Mesothelial cell of epicardium (in vitro differentiated cells): ENCODE results near the gene GMDS. TPM values are rescaled to one million over a fixed set of nuclear protein-coding genes. Genes with fewer than 3 reads are reported as not detected.

Experiments used
- DNase-seq, 2 experiments: peaks; one replicate each; pipeline ENCODE4 v3.0.0; 2021; ENCODE audit warnings: low spot score in 2 of 2; ENCODE audit not compliant: unreplicated experiment in 2 of 2
- H3K27ac Mint-ChIP-seq: 2 replicates; pipeline ENCODE4 v1.8.0; 2021; ENCODE audit warnings: mixed read lengths
- H3K27me3 Mint-ChIP-seq: 2 replicates; pipeline ENCODE4 v1.8.0; 2021; ENCODE audit warnings: low read depth, mixed read lengths
- H3K36me3 Mint-ChIP-seq: 2 replicates; pipeline ENCODE4 v1.8.0; 2021; ENCODE audit warnings: mixed read lengths
- H3K4me1 Mint-ChIP-seq: 2 replicates; pipeline ENCODE4 v1.8.0; 2021; ENCODE audit warnings: mixed read lengths
- H3K4me3 Mint-ChIP-seq: 2 replicates; pipeline ENCODE4 v1.8.0; 2021; ENCODE audit warnings: mild to moderate bottlenecking, moderate library complexity, mixed read lengths
- H3K9me3 Mint-ChIP-seq: 2 replicates; pipeline ENCODE4 v1.8.0; 2021; ENCODE audit warnings: mixed read lengths
- CTCF ChIP-seq: fragments of 200-600 bp; sonication (generic); IDR thresholded peaks from one replicate; pipeline ENCODE4 v1.5.0; 2021; ENCODE audit warnings: antibody characterized with exemption; ENCODE audit not compliant: unreplicated experiment
- total RNA-seq: library from RNA; stranded (reverse); gene quantifications from 3 replicates; pipeline ENCODE4 v1.2.1, GENCODE V29; 2021

Gene GMDS
- total RNA-seq, 1 donor from 2014 or later = 39.9 TPM

DNA sequence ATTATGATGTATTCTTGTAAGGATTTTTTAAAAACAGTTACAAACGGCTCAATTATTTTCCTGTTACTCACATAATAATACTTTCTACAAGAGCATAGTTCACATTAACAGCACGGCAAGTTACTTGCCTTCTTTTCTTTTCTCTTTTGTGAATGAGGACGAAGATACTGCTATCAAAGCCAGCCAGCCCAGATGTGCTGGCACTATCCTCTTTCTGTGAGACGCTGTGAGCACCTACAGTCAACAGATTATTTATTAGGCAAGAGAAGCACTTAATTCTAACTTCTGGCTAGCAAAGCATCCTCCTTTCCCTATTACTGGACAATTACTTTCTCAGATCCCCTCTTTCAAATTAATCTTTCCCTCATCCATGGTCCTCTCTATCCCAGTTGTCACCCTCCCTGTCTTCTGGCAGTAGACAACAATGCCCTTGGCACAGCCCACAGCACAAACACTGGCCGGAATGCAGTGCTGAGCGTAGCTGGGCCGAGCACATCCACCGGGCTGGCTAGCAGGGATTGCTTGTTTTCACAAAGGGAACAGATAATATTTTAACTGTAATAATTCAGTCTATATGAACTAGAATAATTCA lies 373.6 kb downstream of the GMDS start:
- no peak for TF ChIP-seq CTCF
- Mint-ChIP-seq H3K4me1 (peaks cover 63% of the 10 kb centered on the region), H3K9me3 (no peaks in the 10 kb centered on the region), H3K36me3 (no peaks in the 10 kb centered on the region), H3K27me3 (peaks cover 9% of the 10 kb centered on the region), H3K27ac (peak overlapping the region; percentile 82), H3K4me3 (no peak overlapping the region)
- DNase-seq = no peak

DNA sequence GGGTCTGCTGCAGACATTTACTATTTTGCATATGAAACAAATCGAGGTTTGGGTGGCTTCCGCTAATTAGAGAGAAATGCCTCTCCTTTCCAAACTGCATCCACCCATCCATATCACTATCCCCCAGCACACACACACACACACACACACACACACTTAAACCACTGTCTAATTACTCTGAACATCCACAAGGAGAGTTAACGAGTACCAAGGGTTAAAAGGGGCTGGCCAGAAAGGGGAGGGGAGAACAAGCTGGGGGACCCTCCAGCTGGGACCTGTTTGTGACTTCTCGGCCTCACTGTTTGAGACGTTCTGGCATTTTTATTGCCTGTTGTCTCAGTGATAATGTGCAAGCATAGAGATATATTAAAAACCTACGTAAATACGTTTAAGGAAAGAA lies 374.5 kb downstream of the GMDS start:
- peak overlapping the region; percentile 52 for H3K27ac Mint-ChIP-seq
- H3K4me1 Mint-ChIP-seq = peaks cover 61% of the 10 kb centered on the region
- no peaks in the 10 kb centered on the region for H3K9me3 Mint-ChIP-seq
- H3K4me3 Mint-ChIP-seq = no peak overlapping the region
- no peak for DNase-seq
- TF ChIP-seq CTCF = no peak
- H3K27me3 Mint-ChIP-seq = peaks cover 9% of the 10 kb centered on the region
- H3K36me3 Mint-ChIP-seq = no peaks in the 10 kb centered on the region

DNA sequence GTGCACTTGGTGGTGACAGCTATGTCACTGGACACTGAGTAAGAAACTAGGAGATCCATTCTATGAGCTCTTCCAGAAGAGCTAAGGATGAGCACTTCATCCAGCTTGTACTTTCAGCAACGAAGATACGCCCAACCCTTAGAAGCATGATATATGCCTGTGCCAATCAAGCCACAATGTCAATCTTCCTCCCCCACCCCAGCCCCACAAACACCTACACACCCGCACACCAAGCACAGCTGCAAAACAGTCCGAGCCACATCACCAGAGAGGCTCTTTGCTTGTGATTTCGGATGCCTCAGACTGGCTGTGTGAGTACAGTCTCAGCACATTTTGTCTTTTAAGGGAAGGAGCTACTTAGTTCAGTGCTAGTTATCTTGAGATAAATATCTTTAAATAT lies 375.2 kb downstream of the GMDS start:
- peaks cover 66% of the 10 kb centered on the region for H3K4me1 Mint-ChIP-seq
- no peak overlapping the region for H3K27ac Mint-ChIP-seq
- H3K9me3 Mint-ChIP-seq = no peaks in the 10 kb centered on the region
- H3K36me3 Mint-ChIP-seq = no peaks in the 10 kb centered on the region
- DNase-seq = no peak
- no peak for TF ChIP-seq CTCF
- H3K4me3 Mint-ChIP-seq = no peak overlapping the region
- H3K27me3 Mint-ChIP-seq = peaks cover 15% of the 10 kb centered on the region

GRCh38 chr6:1869769-1870168 lies 375.6 kb downstream of the GMDS start:
- no peaks in the 10 kb centered on the region for H3K9me3 Mint-ChIP-seq
- H3K36me3 Mint-ChIP-seq = no peaks in the 10 kb centered on the region
- DNase-seq = no peak
- no peak overlapping the region for H3K4me3 Mint-ChIP-seq
- H3K27ac Mint-ChIP-seq = no peak overlapping the region
- no peak for TF ChIP-seq CTCF
- H3K4me1 Mint-ChIP-seq = peaks cover 70% of the 10 kb centered on the region
- H3K27me3 Mint-ChIP-seq = peaks cover 18% of the 10 kb centered on the region

DNA sequence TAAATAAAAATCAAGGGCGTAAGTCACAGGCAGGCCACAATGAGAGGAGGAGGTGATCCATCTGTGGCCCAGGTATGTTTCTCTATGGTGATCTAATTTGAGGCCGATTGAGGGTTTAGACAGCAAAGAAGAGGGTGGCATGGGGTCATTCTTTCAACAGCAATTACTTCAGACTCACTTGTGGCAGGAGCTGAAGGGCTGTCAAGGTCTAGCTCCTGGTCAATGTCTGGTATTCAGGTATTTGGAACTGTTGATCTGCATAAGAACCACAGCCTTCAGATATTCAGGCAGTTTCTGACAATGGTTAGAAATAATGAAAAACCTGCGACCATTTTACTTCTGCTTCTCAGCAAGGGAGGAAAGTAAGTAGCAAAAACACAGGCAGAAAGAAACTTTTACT lies 376.1 kb downstream of the GMDS start:
- peaks cover 74% of the 10 kb centered on the region for H3K4me1 Mint-ChIP-seq
- H3K27me3 Mint-ChIP-seq = peaks cover 18% of the 10 kb centered on the region
- no peaks in the 10 kb centered on the region for H3K9me3 Mint-ChIP-seq
- no peaks in the 10 kb centered on the region for H3K36me3 Mint-ChIP-seq
- no peak for TF ChIP-seq CTCF
- H3K27ac Mint-ChIP-seq = no peak overlapping the region
- DNase-seq = no peak
- H3K4me3 Mint-ChIP-seq = no peak overlapping the region
